Spleen (tissue), 11 donors: ENCODE results near the gene ARHGAP19. TPM values are rescaled to one million over a fixed set of nuclear protein-coding genes. Genes with fewer than 3 reads are reported as not detected.
"Not testable (repeated sequence)": the region's sequence is repeated elsewhere in the genome, so short reads cannot be mapped to it uniquely, and the experiment has no call there.

Experiments
- DNase-seq: peaks from one replicate; pipeline ENCODE4 v3.0.0-alpha.2; 2020
- H3K27ac ChIP-seq, 8 donors: fragments of 200-600 bp; sonication (generic) in 7 of 8; 1 replicate in 4 of 8; 2 replicates in 4 of 8; pipeline versions ENCODE4 v1.5.0 to v1.8.0; 2016 to 2021; ENCODE audit warnings: inconsistent platforms in 4 of 8, mild to moderate bottlenecking in 4 of 8, moderate library complexity in 1 of 8
- H3K27me3 ChIP-seq, 7 donors: fragments of 200-600 bp; sonication (generic) in 6 of 7; replicated peaks in 1 of 7; 1 replicate in 4 of 7; 2 replicates in 3 of 7; pipeline versions ENCODE4 v1.5.0 to v1.8.0; 2016 to 2021; ENCODE audit warnings: inconsistent platforms in 3 of 7, mild to moderate bottlenecking in 1 of 7
- H3K36me3 ChIP-seq, 6 donors: fragments of 200-600 bp; sonication (generic) in 5 of 6; 1 replicate in 4 of 6; 2 replicates in 2 of 6; pipeline versions ENCODE4 v1.5.0 to v1.8.0; 2016 to 2021; ENCODE audit warnings: inconsistent platforms in 2 of 6
- H3K4me1 ChIP-seq, 6 donors: fragments of 200-600 bp; sonication (generic) in 5 of 6; 1 replicate in 3 of 6; 2 replicates in 3 of 6; pipeline versions ENCODE4 v1.5.0 to v1.8.0; 2016 to 2021; ENCODE audit warnings: inconsistent platforms in 3 of 6
- H3K4me3 ChIP-seq, 8 donors: fragments of 200-600 bp; sonication (generic) in 7 of 8; 1 replicate in 4 of 8; 2 replicates in 4 of 8; pipeline versions ENCODE4 v1.5.0 to v1.8.0; 2016 to 2021; ENCODE audit warnings: inconsistent platforms in 4 of 8, mild to moderate bottlenecking in 4 of 8, moderate library complexity in 2 of 8
- H3K9me3 ChIP-seq, 8 donors: fragments of 200-600 bp; sonication (generic) in 7 of 8; 1 replicate in 4 of 8; 2 replicates in 4 of 8; pipeline versions ENCODE4 v1.5.0 to v1.8.0; 2016 to 2021; ENCODE audit warnings: inconsistent platforms in 4 of 8
- CTCF ChIP-seq, 11 experiments: fragments of 200-600 bp in 7 of 11; fragments of 450-650 bp in 4 of 11; sonication (generic) in 4 of 11; IDR thresholded peaks in 8 of 11; conservative IDR thresholded peaks in 3 of 11; 1 replicate in 7 of 11; 2 replicates in 4 of 11; pipeline versions ENCODE4 v1.4.0 to v1.8.0; 2016 to 2021; ENCODE audit warnings: antibody characterized with exemption in 11 of 11, inconsistent platforms in 4 of 11, mild to moderate bottlenecking in 1 of 11
- POLR2A ChIP-seq, 3 donors: fragments of 450-650 bp; IDR thresholded peaks; one replicate each; pipeline ENCODE4 v1.5.1; 2017; ENCODE audit warnings: antibody characterized with exemption in 3 of 3, mild to moderate bottlenecking in 1 of 3
- POLR2AphosphoS5 ChIP-seq, 3 donors: sonication (generic); formaldehyde crosslinking; IDR thresholded peaks; one replicate each; pipeline ENCODE4 v1.5.1; 2017; ENCODE audit warnings: antibody characterized with exemption in 3 of 3
- WGBS, 5 donors: extraction: QIAGEN DNeasy Blood & Tissue Kit in 3 of 5; methylation state at CpG; one replicate each; pipeline versions ENCODE4 v1.1.5 to v1.1.7; 2013 to 2018; 5-methylcytosine and 5-hydroxymethylcytosine counted together
- intact Hi-C: fragments of 100-400 bp; cut with DNase I; formaldehyde crosslinking; loops from one replicate; pipeline ENCODE4 v1.15.0; 2023; ENCODE audit warnings: low total_unique reads
- polyA plus RNA-seq, 3 donors: library from polyadenylated mRNA; stranded (reverse); fragments of 200-250 nt; gene quantifications; one replicate each; pipeline ENCODE4 v1.2.1, GENCODE V29; 2013
- total RNA-seq, 7 donors: library from RNA; depleted of rRNA in 3 of 7; stranded (reverse); fragments of >200 nt in 3 of 7; fragmentation: NEBNext Ultra II Directional in 4 of 7; extraction: Animal tissue kit (Norgen Biotek cat#: 25700) in 4 of 7; gene quantifications; one replicate each; pipeline versions ENCODE4 v1.1.0 to v1.2.1, GENCODE V29; 2016 to 2021
- donor health status: healthy with polysubstance abuse.
- donor health status: DM: no; HTN: no; CAD: no; lungs with moderate emphysema.
- donor health status: DM: no; HTN: no; CAD: no.
- donor health status: Bipolar disorder and iron deficiency.
- donor health status: healthy.
- donor health status: DM: no; HTN: no; CAD: no.
- donor health status: DM: yes; HTN: yes; CAD: no.

The ARHGAP19 gene
- total and polyA plus RNA-seq, 10 donors: 3.1 to 35.3 (median 25.1) TPM

GRCh38 chr10:97292862-97293198 is 393 bp upstream of the ARHGAP19 start:
- WGBS, 5 donors: 52 to 62% (median 57%) methylated on average over 3 of the region's 3 CpGs
- no peak for DNase-seq
- TF ChIP-seq POLR2A (IDR thresholded peaks at IDR 0.05) (no peak), CTCF (IDR thresholded peaks at IDR 0.05 in 8 of 11, conservative IDR thresholded peaks at IDR 0.05 in 3 of 11) (no peak), POLR2AphosphoS5 (IDR thresholded peaks at IDR 0.05) (no peak)
- intact Hi-C loops: no loop called here
- Histone ChIP-seq H3K4me1 (peaks cover 8 to 29% (median 19%) of the 10 kb centered on the region in 6 donors), H3K27ac (peak overlapping the region in 4 of 8 donors; percentile 96 to 99 (median 98)), H3K36me3 (peaks cover 0 to 6% (median 2%) of the 10 kb centered on the region in 6 donors), H3K4me3 (peak overlapping the region in 2 of 8 donors; percentile 86 to 87), H3K9me3 (no peaks in the 10 kb centered on the region), H3K27me3 (no peaks in the 10 kb centered on the region)

GRCh38 chr10:97291357-97292096 is 910 bp downstream of the ARHGAP19 start:
- peaks cover 0 to 18% (median 8%) of the 10 kb centered on the region in 6 donors for H3K36me3 ChIP-seq
- intact Hi-C loops: no loop called here
- TF ChIP-seq POLR2AphosphoS5 (IDR thresholded peaks at IDR 0.05) (no peak), POLR2A (IDR thresholded peaks at IDR 0.05) (no peak), CTCF (IDR thresholded peaks at IDR 0.05 in 8 of 11, conservative IDR thresholded peaks at IDR 0.05 in 3 of 11) (no peak)
- no peak for DNase-seq
- H3K27me3 ChIP-seq: no peaks in the 10 kb centered on the region
- peaks cover 8 to 31% (median 19%) of the 10 kb centered on the region in 6 donors for H3K4me1 ChIP-seq
- H3K9me3 ChIP-seq: no peaks in the 10 kb centered on the region
- peak overlapping the region; percentile 77 to 98 (median 86) for H3K4me3 ChIP-seq
- H3K27ac ChIP-seq: peak overlapping the region; percentile 89 to 99 (median 97)
- WGBS, 5 donors: 61 to 70% (median 61%) methylated on average over 25 of the region's 25 CpGs

- 92 to 95% (median 94%) methylated on average over 16 to 17 of the region's 17 CpGs for WGBS, 5 donors
- H3K9me3 ChIP-seq, intact Hi-C loops, DNase-seq, H3K27me3 ChIP-seq: not testable (repeated sequence)
- Histone ChIP-seq H3K27ac (peak overlapping the region in 1 of 8 donors; percentile 99), H3K4me3 (peak overlapping the region in 4 of 8 donors; percentile 84 to 98 (median 86)), H3K36me3 (peaks cover 0 to 18% (median 8%) of the 10 kb centered on the region in 6 donors), H3K4me1 (peaks cover 8 to 38% (median 19%) of the 10 kb centered on the region in 6 donors)
Observed at GRCh38 chr10:97290576-97291356, 1.7 kb downstream of the ARHGAP19 start.

- H3K9me3 ChIP-seq, DNase-seq, H3K4me3 ChIP-seq, intact Hi-C loops, H3K27me3 ChIP-seq, H3K27ac ChIP-seq: not testable (repeated sequence)
- Histone ChIP-seq H3K36me3 (peaks cover 0 to 18% (median 8%) of the 10 kb centered on the region in 6 donors), H3K4me1 (peaks cover 8 to 38% (median 19%) of the 10 kb centered on the region in 6 donors)
- 95 to 96% (median 96%) methylated on average over 11 to 13 of the region's 13 CpGs for WGBS, 5 donors
Observed at GRCh38 chr10:97290076-97290475, 2.4 kb downstream of the ARHGAP19 start.

GRCh38 chr10:97280783-97281182 is 11.7 kb downstream of the ARHGAP19 start:
- WGBS, 5 donors: 79 to 96% (median 91%) methylated on average over 3 of the region's 3 CpGs
- H3K27me3 ChIP-seq: no peaks in the 10 kb centered on the region
- H3K27ac ChIP-seq: no peak overlapping the region
- no peak for DNase-seq
- TF ChIP-seq POLR2AphosphoS5 (IDR thresholded peaks at IDR 0.05) (no peak), POLR2A (IDR thresholded peaks at IDR 0.05) (no peak), CTCF (IDR thresholded peaks at IDR 0.05 in 8 of 11, conservative IDR thresholded peaks at IDR 0.05 in 3 of 11) (no peak)
- intact Hi-C loops: no loop called here
- H3K36me3 ChIP-seq: no peaks in the 10 kb centered on the region
- no peaks in the 10 kb centered on the region for H3K9me3 ChIP-seq
- H3K4me1 ChIP-seq: peaks cover 7 to 34% (median 25%) of the 10 kb centered on the region in 6 donors
- no peak overlapping the region for H3K4me3 ChIP-seq
